Endothelial cell of umbilical vein (primary cell): ENCODE measurements around the gene PDK3. TPM values are rescaled to one million over a fixed set of nuclear protein-coding genes. Genes with fewer than 3 reads are reported as not detected.

Experiments
- BruUV-seq: library from RNA; stranded (reverse); fragments of 400-500 nt; replicated peaks from 2 replicates; lab custom pipeline; 2021; lab: Mats Ljungman, UMichigan
- CTCF ChIA-PET: fragments of 300-600, 350-600 bp; sonication (Branson Sonifier 250); formaldehyde crosslinking; loops from one replicate; lab custom pipeline; 2021; ENCODE audit warnings: antibody characterized with exemption, inconsistent platforms; lab: Charles Lee
- POLR2A ChIA-PET: fragments of 300-600, 350-600 bp; sonication (Branson Sonifier 250); formaldehyde crosslinking; loops from one replicate; lab custom pipeline; 2021; ENCODE audit warnings: antibody characterized with exemption, inconsistent platforms; lab: Charles Lee
- DNase-seq: peaks from one replicate; pipeline ENCODE4 v3.0.0-alpha.2; 2011; ENCODE audit warnings: low read depth, low spot score
- FAIRE-seq: peaks from 2 replicates; lab custom pipeline; 2011; peaks lifted over from hg19 to GRCh38; lab: Jason Lieb, UNC
- H2AFZ ChIP-seq: 2 replicates; pipeline ENCODE4 v1.6.0; 2012; ENCODE audit warnings: low read depth, low read length, control low read depth, inconsistent platforms
- H3K27ac ChIP-seq: 2 replicates; pipeline ENCODE4 v1.5.1; 2011; ENCODE audit warnings: low read depth, mild to moderate bottlenecking, control low read depth, low read length, moderate library complexity; ENCODE audit not compliant: insufficient read depth
- H3K27me3 ChIP-seq, 2 experiments: 2 replicates each; pipeline versions ENCODE4 v1.6.0 to v1.6.1; 2011; ENCODE audit warnings: low read length in 2 of 2, mixed read lengths in 1 of 2; ENCODE audit not compliant: control insufficient read depth in 2 of 2, insufficient read depth in 2 of 2
- H3K36me3 ChIP-seq, 2 experiments: 2 replicates in 1 of 2; 3 replicates in 1 of 2; pipeline ENCODE4 v1.5.1; 2011; ENCODE audit warnings: low read length in 2 of 2, mild to moderate bottlenecking in 1 of 2, moderate library complexity in 1 of 2; ENCODE audit not compliant: control insufficient read depth in 2 of 2, insufficient read depth in 2 of 2; ENCODE audit errors: extremely low read depth in 1 of 2
- H3K4me1 ChIP-seq: 3 replicates; pipeline ENCODE4 v1.5.1; 2011; ENCODE audit warnings: mild to moderate bottlenecking, low read length; ENCODE audit not compliant: control insufficient read depth, insufficient read depth; ENCODE audit errors: extremely low read depth
- H3K4me2 ChIP-seq: 2 replicates; pipeline ENCODE4 v1.6.1; 2011; ENCODE audit warnings: low read length, control low read depth, mixed read lengths; ENCODE audit not compliant: insufficient read depth
- H3K4me3 ChIP-seq, 3 experiments: fragments of 200-600 bp in 1 of 3; sonication (generic), shearing (Covaris generic) in 1 of 3; replicated peaks in 1 of 3; 2 replicates each; pipeline ENCODE4 v1.5.1; 2011 to 2016; ENCODE audit warnings: control low read depth in 3 of 3, low read length in 3 of 3, mild to moderate bottlenecking in 2 of 3, inconsistent platforms in 1 of 3, low read depth in 1 of 3, moderate library complexity in 1 of 3; ENCODE audit not compliant: insufficient read depth in 1 of 3
- H3K79me2 ChIP-seq: 2 replicates; pipeline ENCODE4 v1.6.0; 2012; ENCODE audit warnings: low read length, inconsistent platforms; ENCODE audit not compliant: control insufficient read depth, insufficient read depth
- H3K9ac ChIP-seq: replicated peaks from 2 replicates; pipeline ENCODE3; 2011; ENCODE audit warnings: low read length, control low read depth; ENCODE audit not compliant: insufficient read depth; ENCODE audit errors: extremely low read depth
- H3K9me1 ChIP-seq: replicated peaks from 3 replicates; pipeline ENCODE4 v1.6.0; 2011; ENCODE audit warnings: mild to moderate bottlenecking, low read length; ENCODE audit not compliant: control insufficient read depth, insufficient read depth; ENCODE audit errors: extremely low read depth
- H3K9me3 ChIP-seq: replicated peaks from 2 replicates; pipeline ENCODE4 v1.5.1; 2012; ENCODE audit warnings: low read length, inconsistent platforms; ENCODE audit not compliant: control insufficient read depth, insufficient read depth
- H4K20me1 ChIP-seq: replicated peaks from 2 replicates; pipeline ENCODE3; 2011; ENCODE audit warnings: mild to moderate bottlenecking, low read length; ENCODE audit not compliant: control insufficient read depth, insufficient read depth; ENCODE audit errors: extremely low read depth
- CTCF ChIP-seq, 2 donors: IDR thresholded peaks; 1 replicate in 1 of 2; 2 replicates in 1 of 2; pipeline ENCODE4 v1.5.1; 2011; ENCODE audit warnings: low read length in 2 of 2, mild to moderate bottlenecking in 2 of 2, moderate library complexity in 2 of 2, control low read depth in 1 of 2, inconsistent platforms in 1 of 2, low read depth in 1 of 2; ENCODE audit not compliant: insufficient read depth in 1 of 2; ENCODE audit errors: extremely low read depth in 1 of 2
- EZH2 ChIP-seq: IDR thresholded peaks from 2 replicates; pipeline ENCODE4 v1.6.1; 2012; ENCODE audit warnings: borderline replicate concordance, low read depth, mild to moderate bottlenecking, moderate library complexity, low read length, inconsistent platforms; ENCODE audit not compliant: severe bottlenecking
- FOS ChIP-seq: IDR thresholded peaks from 2 replicates; pipeline ENCODE4 v1.6.1; 2011; ENCODE audit warnings: mild to moderate bottlenecking, low read length, moderate library complexity, borderline replicate concordance; ENCODE audit not compliant: insufficient read depth
- GATA2 ChIP-seq: IDR thresholded peaks from 2 replicates; pipeline ENCODE4 v1.7.0; 2011; ENCODE audit warnings: low read depth, mild to moderate bottlenecking, moderate library complexity, mixed read lengths, low read length; ENCODE audit not compliant: insufficient read length, insufficient read depth
- JUN ChIP-seq: IDR thresholded peaks from 2 replicates; pipeline ENCODE4 v1.6.1; 2011; ENCODE audit warnings: borderline replicate concordance, low read depth; ENCODE audit not compliant: insufficient read length, insufficient read depth
- MAX ChIP-seq: IDR thresholded peaks from 2 replicates; pipeline ENCODE4 v1.6.1; 2011; ENCODE audit not compliant: insufficient read depth, insufficient read length
- MYC ChIP-seq: IDR thresholded peaks from one replicate; pipeline ENCODE4 v1.6.1; 2011; ENCODE audit warnings: mild to moderate bottlenecking, low read depth, low read length
- POLR2A ChIP-seq: IDR thresholded peaks from 2 replicates; pipeline ENCODE4 v1.6.1; 2012; ENCODE audit warnings: low read depth, mild to moderate bottlenecking, control low read depth, low read length
- POLR2AphosphoS5 ChIP-seq: IDR thresholded peaks from 2 replicates; pipeline ENCODE4 v1.6.1; 2012; ENCODE audit warnings: low read depth, mild to moderate bottlenecking, control low read depth, low read length, moderate library complexity; ENCODE audit not compliant: insufficient read depth
- dilution Hi-C: fragments of 300-500 bp; cut with MboI; formaldehyde crosslinking; loops from one replicate; pipeline ENCODE4 v1.15.0; 2019; ENCODE audit warnings: low sequenced_read_pairs; ENCODE audit not compliant: extremely low pct_ligation_motif_present
- intact Hi-C: fragments of 100-400 bp; cut with micrococcal nuclease; formaldehyde crosslinking; loops from one replicate; pipeline ENCODE4 v1.10.0; 2022
- polyA plus RNA-seq, 4 experiments: library from polyadenylated mRNA; depleted of rRNA in 3 of 4; stranded (reverse) in 3 of 4; unstranded in 1 of 4; fragments of >200 nt; gene quantifications; 2 replicates each; pipeline versions ENCODE4 v1.2.1 to v1.2.3, GENCODE V29; 2011 to 2012; ENCODE audit warnings: missing spikeins in 1 of 4
- total RNA-seq: library from RNA; stranded (reverse); gene quantifications from 2 replicates; pipeline ENCODE4 v1.2.3, GENCODE V29; 2021

Gene PDK3
- total and polyA plus RNA-seq, 2 donors (not counting 3 experiments of a cell fraction or from before 2014, with no cell fraction given): 3.0 to 5.9 TPM

- no peaks in the 10 kb centered on the region for H3K9me3 ChIP-seq
- no peak overlapping the region for H3K4me3 ChIP-seq
- FAIRE-seq: no peak
- H3K9me1 ChIP-seq: no peaks in the 10 kb centered on the region
- no peaks in the 10 kb centered on the region for H3K79me2 ChIP-seq
- no peak overlapping the region for H3K4me2 ChIP-seq
- H3K36me3 ChIP-seq: no peaks in the 10 kb centered on the region
- H3K9ac ChIP-seq: no peak overlapping the region
- no peak for DNase-seq
- dilution Hi-C loops (no loop called here), intact Hi-C loops (no loop called here)
- no peaks in the 10 kb centered on the region for H3K27me3 ChIP-seq
- no TSS peak for BruUV-seq
- ChIA-PET CTCF (no interaction called here), POLR2A (no interaction called here)
- TF ChIP-seq GATA2: no peak
- H2AFZ ChIP-seq: no peak overlapping the region
- H3K27ac ChIP-seq: no peak overlapping the region
- H3K4me1 ChIP-seq: no peaks in the 10 kb centered on the region
- no peaks in the 10 kb centered on the region for H4K20me1 ChIP-seq
Measured at GRCh38 chrX:24506082-24506481, 41.0 kb downstream of the PDK3 start.

GRCh38 chrX:24508375-24508774 is 43.3 kb downstream of the PDK3 start:
- DNase-seq (no peak), FAIRE-seq (no peak)
- no peaks in the 10 kb centered on the region for H3K79me2 ChIP-seq
- no peak overlapping the region for H2AFZ ChIP-seq
- no peaks in the 10 kb centered on the region for H3K9me3 ChIP-seq
- H3K9ac ChIP-seq: no peak overlapping the region
- TF ChIP-seq FOS: no peak
- no peak for TF ChIP-seq MYC
- no peak for TF ChIP-seq GATA2
- TF ChIP-seq MAX: no peak
- no peak for TF ChIP-seq POLR2AphosphoS5
- TF ChIP-seq POLR2A: no peak
- no peak for TF ChIP-seq JUN
- no peak for TF ChIP-seq CTCF (IDR thresholded peaks at IDR 0.05; ENCODE audit: extremely low read depth in 1 of 2, insufficient read depth in 1 of 2, low read depth in 1 of 2, low read length in 2 of 2)
- no peak for TF ChIP-seq EZH2
- H3K4me2 ChIP-seq: no peak overlapping the region
- intact Hi-C loops (no loop called here), dilution Hi-C loops (no loop called here)
- CTCF ChIA-PET: no interaction called here
- no peak overlapping the region for H3K27ac ChIP-seq
- POLR2A ChIA-PET: no interaction called here
- no peaks in the 10 kb centered on the region for H3K4me1 ChIP-seq
- no TSS peak for BruUV-seq
- no peak overlapping the region for H3K4me3 ChIP-seq
- no peaks in the 10 kb centered on the region for H3K27me3 ChIP-seq
- H3K36me3 ChIP-seq: no peaks in the 10 kb centered on the region
- H4K20me1 ChIP-seq: no peaks in the 10 kb centered on the region
- H3K9me1 ChIP-seq: no peaks in the 10 kb centered on the region
